ENCODE data around the gene KLHL7. TPM values are rescaled to one million over a fixed set of nuclear protein-coding genes. Genes with fewer than 3 reads are reported as not detected.

Gene KLHL7
- total RNA-seq, 1 donor from 2014 or later, result 20.0 TPM

GRCh38 chr7:23204241-23204640 is 98.7 kb downstream of the KLHL7 start:
- DNase-seq, result no peak
- Mint-ChIP-seq H3K9me3 (no peaks in the 10 kb centered on the region), H3K36me3 (ENCODE audit: low read depth) (peaks cover 43% of the 10 kb centered on the region), H3K27ac (no peak overlapping the region), H3K27me3 (peaks cover 31% of the 10 kb centered on the region), H3K4me3 (no peak overlapping the region), H3K4me1 (no peaks in the 10 kb centered on the region)
- intact Hi-C loops (cut with micrococcal nuclease), result no loop called here

GRCh38 chr7:23205577-23205908 is 100.0 kb downstream of the KLHL7 start:
- no peak overlapping the region for H3K27ac Mint-ChIP-seq
- no peak for DNase-seq
- H3K36me3 Mint-ChIP-seq (ENCODE audit: low read depth), result peaks cover 34% of the 10 kb centered on the region
- H3K4me1 Mint-ChIP-seq, result no peaks in the 10 kb centered on the region
- intact Hi-C loops (cut with micrococcal nuclease), result no loop called here
- H3K27me3 Mint-ChIP-seq, result peaks cover 31% of the 10 kb centered on the region
- H3K9me3 Mint-ChIP-seq, result no peaks in the 10 kb centered on the region
- peak overlapping the region; percentile 28 for H3K4me3 Mint-ChIP-seq

GRCh38 chr7:23205909-23206767 is 100.6 kb downstream of the KLHL7 start:
- H3K27me3 Mint-ChIP-seq, result peaks cover 31% of the 10 kb centered on the region
- H3K36me3 Mint-ChIP-seq (ENCODE audit: low read depth), result peaks cover 33% of the 10 kb centered on the region

GRCh38 chr7:23207021-23207420 is 101.4 kb downstream of the KLHL7 start:
- DNase-seq, result no peak
- intact Hi-C loops (cut with micrococcal nuclease), result no loop called here
- H3K9me3 Mint-ChIP-seq, result no peaks in the 10 kb centered on the region
- H3K27ac Mint-ChIP-seq, result no peak overlapping the region
- H3K36me3 Mint-ChIP-seq (ENCODE audit: low read depth), result peaks cover 26% of the 10 kb centered on the region
- peaks cover 31% of the 10 kb centered on the region for H3K27me3 Mint-ChIP-seq
- H3K4me1 Mint-ChIP-seq, result no peaks in the 10 kb centered on the region
- H3K4me3 Mint-ChIP-seq, result no peak overlapping the region

More at GRCh38 chr7:23205909-23206767, 100.6 kb downstream of the KLHL7 start:
- DNase-seq, result no peak
- H3K4me3 Mint-ChIP-seq, result peak overlapping the region; percentile 28
- H3K9me3 Mint-ChIP-seq, result no peaks in the 10 kb centered on the region
- no peaks in the 10 kb centered on the region for H3K4me1 Mint-ChIP-seq
- H3K27ac Mint-ChIP-seq, result no peak overlapping the region
- intact Hi-C loops (cut with micrococcal nuclease), result no loop called here

GRCh38 chr7:23207884-23208283 is 102.3 kb downstream of the KLHL7 start:
- H3K27me3 Mint-ChIP-seq, result peaks cover 36% of the 10 kb centered on the region
- no peak overlapping the region for H3K27ac Mint-ChIP-seq
- H3K9me3 Mint-ChIP-seq, result no peaks in the 10 kb centered on the region
- DNase-seq, result no peak
- H3K36me3 Mint-ChIP-seq (ENCODE audit: low read depth), result peaks cover 23% of the 10 kb centered on the region
- intact Hi-C loops (cut with micrococcal nuclease), result no loop called here
- no peak overlapping the region for H3K4me3 Mint-ChIP-seq
- H3K4me1 Mint-ChIP-seq, result no peaks in the 10 kb centered on the region

- Mint-ChIP-seq H3K9me3 (no peaks in the 10 kb centered on the region), H3K36me3 (ENCODE audit: low read depth) (peaks cover 20% of the 10 kb centered on the region), H3K4me1 (no peaks in the 10 kb centered on the region), H3K4me3 (no peak overlapping the region), H3K27me3 (peaks cover 36% of the 10 kb centered on the region), H3K27ac (no peak overlapping the region)
- intact Hi-C loops (cut with micrococcal nuclease), result no loop called here
- no peak for DNase-seq
Measured at GRCh38 chr7:23208316-23208715, 102.7 kb downstream of the KLHL7 start.

GRCh38 chr7:23210506-23210905 is 104.9 kb downstream of the KLHL7 start:
- no peak overlapping the region for H3K27ac Mint-ChIP-seq
- no peak overlapping the region for H3K4me3 Mint-ChIP-seq
- no peaks in the 10 kb centered on the region for H3K4me1 Mint-ChIP-seq
- H3K36me3 Mint-ChIP-seq (ENCODE audit: low read depth), result peaks cover 5% of the 10 kb centered on the region
- DNase-seq, result no peak
- intact Hi-C loops (cut with micrococcal nuclease), result no loop called here
- H3K27me3 Mint-ChIP-seq, result peaks cover 28% of the 10 kb centered on the region
- H3K9me3 Mint-ChIP-seq, result no peaks in the 10 kb centered on the region

- intact Hi-C loops (cut with micrococcal nuclease), result no loop called here
Measured at GRCh38 chr7:23211589-23211988, 106.0 kb downstream of the KLHL7 start.

GRCh38 chr7:23212395-23212794 is 106.8 kb downstream of the KLHL7 start:
- H3K9me3 Mint-ChIP-seq, result no peaks in the 10 kb centered on the region
- intact Hi-C loops (cut with micrococcal nuclease), result no loop called here
- H3K36me3 Mint-ChIP-seq (ENCODE audit: low read depth), result no peaks in the 10 kb centered on the region
- H3K27ac Mint-ChIP-seq, result no peak overlapping the region
- DNase-seq, result no peak
- H3K4me3 Mint-ChIP-seq, result no peak overlapping the region
- peaks cover 15% of the 10 kb centered on the region for H3K27me3 Mint-ChIP-seq
- H3K4me1 Mint-ChIP-seq, result no peaks in the 10 kb centered on the region

More at GRCh38 chr7:23211589-23211988, 106.0 kb downstream of the KLHL7 start:
- H3K27me3 Mint-ChIP-seq, result peaks cover 23% of the 10 kb centered on the region
- H3K4me3 Mint-ChIP-seq, result no peak overlapping the region
- H3K27ac Mint-ChIP-seq, result no peak overlapping the region
- no peaks in the 10 kb centered on the region for H3K9me3 Mint-ChIP-seq
- H3K36me3 Mint-ChIP-seq (ENCODE audit: low read depth), result peaks cover 2% of the 10 kb centered on the region
- DNase-seq, result no peak
- no peaks in the 10 kb centered on the region for H3K4me1 Mint-ChIP-seq

GRCh38 chr7:23212841-23213240 is 107.3 kb downstream of the KLHL7 start:
- Mint-ChIP-seq H3K27ac (no peak overlapping the region), H3K4me1 (no peaks in the 10 kb centered on the region), H3K36me3 (ENCODE audit: low read depth) (no peaks in the 10 kb centered on the region), H3K4me3 (no peak overlapping the region), H3K27me3 (peaks cover 12% of the 10 kb centered on the region), H3K9me3 (no peaks in the 10 kb centered on the region)
- intact Hi-C loops (cut with micrococcal nuclease), result no loop called here
- DNase-seq, result no peak

- DNase-seq, result no peak
- Mint-ChIP-seq H3K9me3 (no peaks in the 10 kb centered on the region), H3K36me3 (ENCODE audit: low read depth) (no peaks in the 10 kb centered on the region), H3K4me3 (no peak overlapping the region), H3K27me3 (peaks cover 10% of the 10 kb centered on the region), H3K27ac (no peak overlapping the region), H3K4me1 (no peaks in the 10 kb centered on the region)
- intact Hi-C loops (cut with micrococcal nuclease), result no loop called here
Measured at GRCh38 chr7:23213755-23214154, 108.2 kb downstream of the KLHL7 start.

GRCh38 chr7:23214423-23214822 is 108.8 kb downstream of the KLHL7 start:
- Mint-ChIP-seq H3K27ac (no peak overlapping the region), H3K36me3 (ENCODE audit: low read depth) (no peaks in the 10 kb centered on the region), H3K27me3 (peaks cover 11% of the 10 kb centered on the region), H3K4me3 (no peak overlapping the region), H3K4me1 (no peaks in the 10 kb centered on the region), H3K9me3 (no peaks in the 10 kb centered on the region)
- intact Hi-C loops (cut with micrococcal nuclease), result no loop called here
- no peak for DNase-seq

- no peaks in the 10 kb centered on the region for H3K36me3 Mint-ChIP-seq (ENCODE audit: low read depth)
- no peak overlapping the region for H3K27ac Mint-ChIP-seq
- H3K4me3 Mint-ChIP-seq, result no peak overlapping the region
- DNase-seq, result no peak
- no peaks in the 10 kb centered on the region for H3K4me1 Mint-ChIP-seq
- no peaks in the 10 kb centered on the region for H3K9me3 Mint-ChIP-seq
- H3K27me3 Mint-ChIP-seq, result peaks cover 11% of the 10 kb centered on the region
- intact Hi-C loops (cut with micrococcal nuclease), result no loop called here
Measured at GRCh38 chr7:23214938-23215337, 109.4 kb downstream of the KLHL7 start.

- Mint-ChIP-seq H3K36me3 (ENCODE audit: low read depth) (no peaks in the 10 kb centered on the region), H3K4me3 (no peak overlapping the region), H3K27me3 (peaks cover 13% of the 10 kb centered on the region), H3K4me1 (no peaks in the 10 kb centered on the region), H3K27ac (no peak overlapping the region), H3K9me3 (no peaks in the 10 kb centered on the region)
- intact Hi-C loops (cut with micrococcal nuclease), result no loop called here
- no peak for DNase-seq
Measured at GRCh38 chr7:23216021-23216420, 110.4 kb downstream of the KLHL7 start.

- Mint-ChIP-seq H3K4me3 (no peak overlapping the region), H3K27me3 (peaks cover 9% of the 10 kb centered on the region)
- intact Hi-C loops (cut with micrococcal nuclease), result no loop called here
Measured at GRCh38 chr7:23218196-23218595, 112.6 kb downstream of the KLHL7 start.

More at GRCh38 chr7:23218196-23218595, 112.6 kb downstream of the KLHL7 start:
- no peaks in the 10 kb centered on the region for H3K36me3 Mint-ChIP-seq (ENCODE audit: low read depth)
- no peak for DNase-seq
- H3K9me3 Mint-ChIP-seq, result no peaks in the 10 kb centered on the region
- no peak overlapping the region for H3K27ac Mint-ChIP-seq
- no peaks in the 10 kb centered on the region for H3K4me1 Mint-ChIP-seq
